Epithelial cell of esophagus (primary cell): Measurements from ENCODE around the gene AARSD1.
"Not testable (repeated sequence)": the region's sequence is repeated elsewhere in the genome, so short reads cannot be mapped to it uniquely, and the experiment has no call there.

Experiments used
- DNase-seq: peaks from one replicate; pipeline ENCODE4 v3.0.0; 2010; ENCODE audit warnings: low read depth
- H3K4me3 ChIP-seq: 2 replicates; pipeline ENCODE4 v1.5.1; 2011; ENCODE audit warnings: mild to moderate bottlenecking, low read length, control low read depth
- TF ChIP-seq, protein P1 (sequence below): IDR thresholded peaks from 2 replicates; pipeline ENCODE4 v1.5.1; 2011; ENCODE audit warnings: low read depth, mild to moderate bottlenecking, low read length, control low read depth, inconsistent platforms; ENCODE audit not compliant: insufficient read depth; ENCODE audit errors: missing control alignments

Gene AARSD1

DNA sequence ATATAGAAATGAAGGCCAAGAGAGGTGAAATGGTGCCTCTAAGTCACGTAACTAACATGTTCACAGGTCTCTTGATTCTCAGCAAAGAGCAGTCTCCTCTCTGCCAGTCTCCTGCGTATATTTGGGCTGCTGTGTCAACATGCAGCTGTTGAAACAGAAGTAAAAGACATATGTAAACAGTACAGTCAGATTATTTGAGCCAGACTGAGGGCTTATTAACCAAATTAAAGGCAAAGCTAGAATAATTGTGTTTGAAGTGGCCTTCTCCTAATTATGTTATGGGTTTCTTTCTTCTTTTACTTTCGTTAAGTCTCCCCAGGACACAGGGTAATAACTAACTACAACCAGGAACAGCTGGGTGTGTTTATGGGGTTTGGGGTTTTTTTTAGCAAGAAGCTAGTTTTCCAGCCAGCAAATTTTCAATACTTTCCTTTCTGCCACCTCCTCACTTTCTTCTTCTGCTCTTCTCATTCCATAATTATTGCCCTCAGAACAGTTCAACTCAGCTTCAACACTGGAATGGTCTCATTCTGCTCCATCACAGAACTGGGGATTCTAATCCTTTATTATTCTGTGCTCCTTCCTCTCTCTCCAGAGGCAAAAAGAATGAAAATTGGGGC lies 45.2 kb downstream of the AARSD1 start:
- DNase-seq, result no peak
- H3K4me3 ChIP-seq, result no peak overlapping the region
- TF ChIP-seq, protein P1, sequence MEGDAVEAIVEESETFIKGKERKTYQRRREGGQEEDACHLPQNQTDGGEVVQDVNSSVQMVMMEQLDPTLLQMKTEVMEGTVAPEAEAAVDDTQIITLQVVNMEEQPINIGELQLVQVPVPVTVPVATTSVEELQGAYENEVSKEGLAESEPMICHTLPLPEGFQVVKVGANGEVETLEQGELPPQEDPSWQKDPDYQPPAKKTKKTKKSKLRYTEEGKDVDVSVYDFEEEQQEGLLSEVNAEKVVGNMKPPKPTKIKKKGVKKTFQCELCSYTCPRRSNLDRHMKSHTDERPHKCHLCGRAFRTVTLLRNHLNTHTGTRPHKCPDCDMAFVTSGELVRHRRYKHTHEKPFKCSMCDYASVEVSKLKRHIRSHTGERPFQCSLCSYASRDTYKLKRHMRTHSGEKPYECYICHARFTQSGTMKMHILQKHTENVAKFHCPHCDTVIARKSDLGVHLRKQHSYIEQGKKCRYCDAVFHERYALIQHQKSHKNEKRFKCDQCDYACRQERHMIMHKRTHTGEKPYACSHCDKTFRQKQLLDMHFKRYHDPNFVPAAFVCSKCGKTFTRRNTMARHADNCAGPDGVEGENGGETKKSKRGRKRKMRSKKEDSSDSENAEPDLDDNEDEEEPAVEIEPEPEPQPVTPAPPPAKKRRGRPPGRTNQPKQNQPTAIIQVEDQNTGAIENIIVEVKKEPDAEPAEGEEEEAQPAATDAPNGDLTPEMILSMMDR, result no peak

- H3K4me3 ChIP-seq, result no peak overlapping the region
- peak; percentile 67 for DNase-seq
- TF ChIP-seq, protein P1, result no peak
These were observed 47.0 kb downstream of the AARSD1 start for GRCh38 chr17:42917236-42917603.

- H3K4me3 ChIP-seq, DNase-seq: not testable (repeated sequence)
These were observed 47.6 kb downstream of the AARSD1 start for GRCh38 chr17:42916388-42917235.

DNA sequence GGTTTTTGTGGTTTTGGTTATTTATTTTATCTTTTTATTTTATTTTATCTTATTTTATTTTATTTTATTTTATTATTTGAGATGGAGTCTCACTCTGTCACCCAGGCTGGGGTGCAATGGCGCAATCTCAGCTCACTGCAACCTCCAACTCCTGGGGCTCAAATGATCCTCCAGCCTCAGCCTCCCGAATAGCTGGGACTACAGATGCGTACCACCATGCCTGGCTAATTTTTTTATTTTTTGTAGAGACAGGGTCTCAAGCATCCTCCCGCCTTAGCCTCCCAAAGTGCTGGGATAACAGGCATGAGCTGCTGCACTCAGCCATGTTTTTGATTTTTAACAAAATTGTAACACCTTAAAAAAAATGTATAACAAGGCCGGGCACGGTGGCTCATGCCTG lies 49.0 kb downstream of the AARSD1 start:
- DNase-seq, H3K4me3 ChIP-seq: not testable (repeated sequence)

DNA sequence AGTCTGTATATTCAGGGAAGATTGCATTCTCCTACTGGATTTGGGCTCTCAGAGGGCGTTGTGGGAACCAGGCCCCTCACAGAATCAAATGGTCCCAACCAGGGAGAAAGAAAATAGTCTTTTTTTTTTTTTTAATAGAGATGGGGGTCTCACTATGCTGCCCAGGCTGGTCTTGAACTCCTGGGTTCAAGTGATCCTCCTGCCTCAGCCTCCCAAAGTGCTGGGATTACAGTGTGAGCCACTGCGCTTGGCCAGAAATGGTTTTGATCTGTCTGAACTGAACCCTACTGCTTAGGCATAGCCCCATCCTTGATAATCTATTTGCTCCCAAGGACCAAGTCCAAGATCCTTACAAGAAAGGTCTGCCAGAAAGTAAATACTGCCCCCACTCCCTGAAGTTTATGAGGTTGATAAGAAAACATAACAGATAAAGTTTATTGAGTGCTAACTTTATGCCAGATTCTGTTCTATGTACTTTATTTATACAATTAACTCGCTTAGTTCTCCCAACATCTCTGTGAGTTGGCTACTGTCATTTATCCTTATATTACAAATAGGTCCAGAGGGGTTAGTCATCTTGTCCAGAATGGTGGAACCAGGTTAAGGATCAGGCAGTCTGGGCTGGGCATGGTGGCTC lies 50.2 kb downstream of the AARSD1 start:
- no peak for DNase-seq
- TF ChIP-seq, protein P1, result no peak
- H3K4me3 ChIP-seq, result no peak overlapping the region

- H3K4me3 ChIP-seq, result no peak overlapping the region
- peak; percentile 59 for DNase-seq
- TF ChIP-seq, protein P1, result no peak
These were observed 50.7 kb downstream of the AARSD1 start for GRCh38 chr17:42913522-42913921.

GRCh38 chr17:42908872-42909700 lies 55.2 kb downstream of the AARSD1 start:
- no peak for DNase-seq
- TF ChIP-seq, protein P1, result no peak
- H3K4me3 ChIP-seq, result no peak overlapping the region
